ENCODE data around the gene IGLL1. TPM values are rescaled to one million over a fixed set of nuclear protein-coding genes. Genes with fewer than 3 reads are reported as not detected.
"Not testable (repeated sequence)": the region's sequence is repeated elsewhere in the genome, so short reads cannot be mapped to it uniquely, and the experiment has no call there.

IGLL1 gene
- total and polyA plus RNA-seq, 7 experiments from 2014 or later: 0.72 TPM; not detected in 6

DNA sequence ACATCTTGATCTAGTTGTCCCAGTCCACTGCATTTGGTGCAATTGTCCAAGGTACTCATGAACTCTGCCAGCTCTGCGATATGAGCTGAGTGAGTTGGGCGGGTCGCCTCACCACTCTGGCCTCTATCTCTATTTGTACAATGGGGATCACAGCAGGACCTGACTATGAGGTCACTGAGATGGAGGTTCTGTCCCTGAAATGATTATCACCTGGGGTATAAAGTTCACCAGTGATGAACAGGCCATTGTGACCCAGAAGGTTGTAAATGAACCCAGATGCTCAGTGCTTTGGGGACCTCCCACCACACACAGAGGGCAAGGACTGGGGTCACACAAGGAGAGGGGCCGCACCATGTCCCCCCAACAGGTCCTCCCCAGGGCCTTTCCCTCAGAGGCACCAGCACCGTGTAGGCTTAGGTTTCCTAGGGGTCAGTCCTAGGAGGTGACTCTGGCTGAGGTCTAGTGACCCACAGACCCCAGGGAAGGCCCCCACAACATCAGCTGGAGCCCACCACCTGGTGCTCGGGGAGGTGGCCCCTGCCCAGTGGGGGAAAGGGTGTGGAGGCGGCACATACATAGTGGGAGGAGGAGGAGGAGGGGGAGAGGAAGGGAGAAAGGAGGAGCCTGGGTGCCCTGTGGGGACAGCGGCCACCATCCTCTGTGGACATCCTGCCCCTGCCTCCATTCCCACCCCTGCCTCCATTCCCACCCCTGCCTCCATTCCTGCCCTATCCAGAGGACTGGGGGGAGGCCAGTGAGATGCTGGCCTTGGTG lies 25.0 kb upstream of the IGLL1 start:
- H3K9me3 ChIP-seq (ENCODE audit: control insufficient read depth in 2 of 3, low read length in 3 of 3): no peaks in the 10 kb centered on the region
- CTCF ChIA-PET: interaction anchor here (1.5 kb wide), 1 partner anchor 247 kb away, joined by 4 read pairs; no protein-coding TSS in a partner anchor
- ATAC-seq: no peak

DNA sequence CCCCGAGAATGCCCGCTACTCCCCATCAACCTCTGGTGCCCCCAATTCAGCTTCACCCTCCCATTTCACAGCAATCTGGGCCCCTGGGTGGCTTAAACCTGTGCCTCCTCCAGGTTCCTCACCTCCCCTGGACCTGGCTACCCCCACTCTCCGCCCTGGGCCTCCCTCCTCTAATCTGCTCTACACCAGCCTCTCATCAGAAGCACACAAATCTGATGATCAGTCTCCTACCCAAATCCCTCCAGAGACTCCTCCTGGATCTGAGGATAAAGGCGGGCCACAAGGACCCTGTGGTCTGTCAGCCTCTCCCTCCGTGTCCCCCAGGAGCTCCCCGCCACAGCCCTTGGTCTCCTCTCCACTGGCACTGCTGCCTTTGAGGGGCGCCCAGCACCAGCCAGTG lies 23.2 kb upstream of the IGLL1 start:
- Histone ChIP-seq H3K27ac (ENCODE audit: low read depth, low read length) (no peak overlapping the region), H3K9me3 (ENCODE audit: control insufficient read depth in 2 of 3, low read length in 3 of 3) (no peaks in the 10 kb centered on the region), H3K36me3 (ENCODE audit: control insufficient read depth in 2 of 3, insufficient read depth in 3 of 3, low read length in 3 of 3) (no peaks in the 10 kb centered on the region), H3K4me3 (ENCODE audit: low read length) (no peak overlapping the region), H3K27me3 (ENCODE audit: control insufficient read depth in 2 of 2, insufficient read depth in 2 of 2, low read length in 2 of 2) (no peaks in the 10 kb centered on the region), H3K4me1 (ENCODE audit: control insufficient read depth in 2 of 2, insufficient read depth in 2 of 2, low read length in 2 of 2) (no peaks in the 10 kb centered on the region)
- intact Hi-C loops (cut with micrococcal nuclease): no loop called here
- ChIA-PET CTCF (no interaction called here), POLR2A (no interaction called here)
- no peak for ATAC-seq
- Mint-ChIP-seq H3K4me1 (no peaks in the 10 kb centered on the region), H3K27ac (peak overlapping the region in 1 of 9 donors; percentile 41), H3K9me3 (no peaks in the 10 kb centered on the region), H3K4me3 (no peak overlapping the region), H3K36me3 (no peaks in the 10 kb centered on the region), H3K27me3 (peaks cover 0 to 2% (median 0%) of the 10 kb centered on the region in 5 donors)
- DNase-seq: no peak

More for the DNA sequence above, 25.0 kb upstream of the IGLL1 start:
- DNase-seq: no peak
- no peak overlapping the region for H3K4me3 Mint-ChIP-seq
- H3K27me3 ChIP-seq (ENCODE audit: control insufficient read depth in 2 of 2, insufficient read depth in 2 of 2, low read length in 2 of 2): no peaks in the 10 kb centered on the region
- H3K27ac ChIP-seq (ENCODE audit: low read depth, low read length): no peak overlapping the region
- H3K27me3 Mint-ChIP-seq: peaks cover 0 to 2% (median 0%) of the 10 kb centered on the region in 5 donors
- H3K4me1 Mint-ChIP-seq: peaks cover 0 to 7% (median 0%) of the 10 kb centered on the region in 7 donors
- H3K36me3 ChIP-seq (ENCODE audit: control insufficient read depth in 2 of 3, insufficient read depth in 3 of 3, low read length in 3 of 3): no peaks in the 10 kb centered on the region
- H3K9me3 Mint-ChIP-seq: no peaks in the 10 kb centered on the region
- H3K36me3 Mint-ChIP-seq: no peaks in the 10 kb centered on the region
- H3K4me3 ChIP-seq (ENCODE audit: low read length): no peak overlapping the region
- H3K4me1 ChIP-seq (ENCODE audit: control insufficient read depth in 2 of 2, insufficient read depth in 2 of 2, low read length in 2 of 2): no peaks in the 10 kb centered on the region
- POLR2A ChIA-PET: no interaction called here
- no peak overlapping the region for H3K27ac Mint-ChIP-seq
- intact Hi-C loops (cut with micrococcal nuclease): no loop called here

DNA sequence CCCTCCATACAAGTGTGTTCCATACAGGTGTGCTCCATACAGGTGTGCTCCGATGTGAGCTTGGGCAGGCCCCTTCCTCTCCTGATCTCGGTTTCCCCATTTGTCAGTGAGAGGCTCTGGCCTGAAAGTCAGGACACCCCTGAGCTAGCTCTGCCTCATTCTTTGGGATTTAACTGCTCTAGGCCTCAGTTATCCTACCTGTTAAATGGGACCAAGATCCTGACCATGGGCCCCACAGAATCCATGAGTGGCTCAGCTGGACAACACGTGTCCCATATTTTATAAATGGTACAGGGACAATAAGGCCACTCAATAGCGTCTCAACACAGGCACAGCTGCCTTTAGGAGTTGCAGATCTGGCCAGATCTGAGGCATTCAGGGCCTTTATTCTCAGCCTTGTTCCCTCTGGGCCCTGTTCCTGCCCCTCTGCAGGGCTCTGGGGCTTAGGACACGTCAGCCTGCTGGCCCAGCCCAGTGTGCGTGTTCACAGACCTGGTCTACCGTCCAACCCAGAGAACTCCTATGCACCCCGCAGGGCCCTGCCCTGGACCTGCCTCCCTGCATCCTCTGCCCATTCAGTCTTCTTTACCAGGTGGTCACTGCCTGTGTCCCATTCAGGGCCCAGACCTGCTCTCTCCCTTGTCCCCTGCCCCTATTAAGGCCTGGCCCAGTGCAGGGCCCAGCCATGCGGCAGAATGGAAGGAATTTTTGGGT lies 18.9 kb upstream of the IGLL1 start:
- ATAC-seq (no peak), DNase-seq (no peak)
- ChIA-PET CTCF (no interaction called here), POLR2A (no interaction called here)
- Mint-ChIP-seq H3K36me3 (no peaks in the 10 kb centered on the region), H3K27ac (no peak overlapping the region), H3K9me3 (no peaks in the 10 kb centered on the region), H3K4me3 (no peak overlapping the region), H3K4me1 (peaks cover 0 to 4% (median 0%) of the 10 kb centered on the region in 7 donors), H3K27me3 (peaks cover 0 to 1% (median 0%) of the 10 kb centered on the region in 5 donors)
- Histone ChIP-seq H3K27me3 (ENCODE audit: control insufficient read depth in 2 of 2, insufficient read depth in 2 of 2, low read length in 2 of 2) (no peaks in the 10 kb centered on the region), H3K4me3 (ENCODE audit: low read length) (no peak overlapping the region), H3K9me3 (ENCODE audit: control insufficient read depth in 2 of 3, low read length in 3 of 3) (no peaks in the 10 kb centered on the region), H3K36me3 (ENCODE audit: control insufficient read depth in 2 of 3, insufficient read depth in 3 of 3, low read length in 3 of 3) (no peaks in the 10 kb centered on the region), H3K27ac (ENCODE audit: low read depth, low read length) (no peak overlapping the region), H3K4me1 (ENCODE audit: control insufficient read depth in 2 of 2, insufficient read depth in 2 of 2, low read length in 2 of 2) (no peaks in the 10 kb centered on the region)
- intact Hi-C loops (cut with micrococcal nuclease): no loop called here

DNA sequence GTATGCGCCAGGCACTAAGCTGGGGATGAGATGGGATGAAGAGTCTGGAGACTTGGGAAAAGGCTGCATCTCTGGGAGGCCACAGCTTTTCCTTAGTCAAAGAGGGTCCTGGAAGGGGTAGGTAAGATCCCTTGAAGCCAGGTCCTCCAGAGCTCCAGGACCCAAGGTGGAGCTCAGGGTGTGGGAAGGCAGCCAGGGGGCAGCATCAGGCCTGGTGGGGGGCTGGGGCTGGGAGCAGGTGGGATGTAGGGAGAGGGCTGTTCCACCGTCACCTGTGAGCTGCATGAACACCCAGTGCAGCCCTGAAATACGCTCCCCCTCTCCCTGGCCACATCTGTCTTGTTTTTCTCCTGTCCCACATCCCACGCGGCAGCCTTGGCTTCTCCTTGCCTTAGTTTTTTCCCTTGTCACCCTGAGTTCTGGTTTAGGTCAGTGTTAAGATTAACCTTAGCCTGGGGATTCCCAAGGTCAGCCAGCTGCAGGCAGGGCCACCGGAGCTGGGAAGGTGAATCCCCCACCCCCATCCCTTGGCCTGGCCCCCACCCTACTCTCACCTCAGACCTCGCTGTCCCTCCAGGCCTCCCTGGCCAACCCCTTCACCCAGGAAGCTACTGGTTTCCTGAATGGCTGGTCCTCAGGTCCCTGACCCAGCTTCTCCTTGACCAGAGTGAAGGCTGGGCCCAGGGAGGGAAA lies 17.6 kb upstream of the IGLL1 start:
- ATAC-seq; H3K4me1 Mint-ChIP-seq; H3K27me3 Mint-ChIP-seq; H3K4me3 Mint-ChIP-seq; H3K4me3 ChIP-seq (ENCODE audit: low read length); H3K27ac ChIP-seq (ENCODE audit: low read depth, low read length); H3K27me3 ChIP-seq (ENCODE audit: control insufficient read depth in 2 of 2, insufficient read depth in 2 of 2, low read length in 2 of 2); H3K27ac Mint-ChIP-seq; POLR2A ChIA-PET; DNase-seq; H3K9me3 ChIP-seq (ENCODE audit: control insufficient read depth in 2 of 3, low read length in 3 of 3); H3K9me3 Mint-ChIP-seq; H3K4me1 ChIP-seq (ENCODE audit: control insufficient read depth in 2 of 2, insufficient read depth in 2 of 2, low read length in 2 of 2); intact Hi-C loops (cut with micrococcal nuclease); H3K36me3 Mint-ChIP-seq; CTCF ChIA-PET; H3K36me3 ChIP-seq (ENCODE audit: control insufficient read depth in 2 of 3, insufficient read depth in 3 of 3, low read length in 3 of 3): not testable (repeated sequence)

DNA sequence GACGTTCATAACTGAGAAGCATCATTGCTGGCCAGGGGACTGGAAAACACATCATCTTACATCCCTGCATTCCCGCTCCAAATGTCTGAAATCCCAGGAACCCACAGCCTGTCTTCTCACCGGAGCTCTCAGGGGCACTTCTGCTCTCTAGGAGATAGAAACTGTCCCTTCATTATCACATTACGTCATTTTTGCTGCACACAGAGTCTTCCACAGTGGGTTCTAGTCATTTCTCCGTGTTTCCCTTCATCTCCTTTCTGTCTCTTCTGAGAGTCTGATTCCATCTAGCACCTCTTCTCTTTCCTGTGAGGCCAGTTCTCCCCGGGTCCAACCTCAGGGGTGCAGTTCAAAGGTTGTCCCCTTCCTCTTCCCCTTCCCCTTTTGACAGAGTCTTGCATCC lies 15.8 kb upstream of the IGLL1 start:
- Mint-ChIP-seq H3K36me3 (peaks cover 0 to 10% (median 5%) of the 10 kb centered on the region in 5 donors), H3K9me3 (peaks cover 0 to 12% (median 0%) of the 10 kb centered on the region in 11 donors), H3K27ac (peak overlapping the region in 1 of 9 donors; percentile 34)
- CTCF ChIA-PET; H3K27me3 ChIP-seq (ENCODE audit: control insufficient read depth in 2 of 2, insufficient read depth in 2 of 2, low read length in 2 of 2); H3K9me3 ChIP-seq (ENCODE audit: control insufficient read depth in 2 of 3, low read length in 3 of 3); H3K4me3 ChIP-seq (ENCODE audit: low read length); H3K27ac ChIP-seq (ENCODE audit: low read depth, low read length); ATAC-seq; H3K4me1 ChIP-seq (ENCODE audit: control insufficient read depth in 2 of 2, insufficient read depth in 2 of 2, low read length in 2 of 2); H3K4me3 Mint-ChIP-seq; POLR2A ChIA-PET; H3K36me3 ChIP-seq (ENCODE audit: control insufficient read depth in 2 of 3, insufficient read depth in 3 of 3, low read length in 3 of 3); DNase-seq; intact Hi-C loops (cut with micrococcal nuclease); H3K27me3 Mint-ChIP-seq; H3K4me1 Mint-ChIP-seq: not testable (repeated sequence)

DNA sequence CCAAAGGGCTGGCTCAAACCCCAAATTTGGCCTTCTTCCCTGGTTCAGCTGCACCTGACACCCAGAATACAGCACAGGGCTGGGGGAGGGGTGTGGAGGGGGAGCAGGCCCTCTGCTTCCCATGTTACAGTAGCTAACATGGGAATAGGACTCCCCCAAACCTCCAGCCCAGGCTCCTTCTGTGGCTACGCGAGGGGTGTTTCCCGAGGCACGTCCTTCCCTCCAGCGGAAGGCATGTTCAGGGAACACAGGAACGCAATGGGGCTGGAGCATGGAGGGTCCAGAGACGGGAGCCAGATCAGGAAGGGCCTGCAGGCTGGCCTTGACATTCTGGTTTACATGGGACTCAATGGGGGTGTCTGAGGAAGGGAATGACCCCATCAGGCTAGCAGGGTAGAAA lies 11.8 kb upstream of the IGLL1 start:
- Mint-ChIP-seq H3K4me1 (peaks cover 0 to 7% (median 0%) of the 10 kb centered on the region in 7 donors), H3K4me3 (no peak overlapping the region), H3K36me3 (peaks cover 0 to 10% (median 5%) of the 10 kb centered on the region in 5 donors), H3K27me3 (peaks cover 0 to 2% (median 0%) of the 10 kb centered on the region in 5 donors), H3K9me3 (peaks cover 0 to 12% (median 0%) of the 10 kb centered on the region in 11 donors), H3K27ac (no peak overlapping the region)
- no peak overlapping the region for H3K27ac ChIP-seq (ENCODE audit: low read depth, low read length)
- no peaks in the 10 kb centered on the region for H3K27me3 ChIP-seq (ENCODE audit: control insufficient read depth in 2 of 2, insufficient read depth in 2 of 2, low read length in 2 of 2)
- H3K4me3 ChIP-seq (ENCODE audit: low read length): no peak overlapping the region
- no peak for ATAC-seq
- no peaks in the 10 kb centered on the region for H3K36me3 ChIP-seq (ENCODE audit: control insufficient read depth in 2 of 3, insufficient read depth in 3 of 3, low read length in 3 of 3)
- intact Hi-C loops (cut with micrococcal nuclease): no loop called here
- no peaks in the 10 kb centered on the region for H3K9me3 ChIP-seq (ENCODE audit: control insufficient read depth in 2 of 3, low read length in 3 of 3)
- no peaks in the 10 kb centered on the region for H3K4me1 ChIP-seq (ENCODE audit: control insufficient read depth in 2 of 2, insufficient read depth in 2 of 2, low read length in 2 of 2)
- ChIA-PET CTCF (interaction anchor here (0.9 kb wide), 1 partner anchor 257 kb away, joined by 3 read pairs; no protein-coding TSS in a partner anchor), POLR2A (no interaction called here)
- no peak for DNase-seq
